ENCODE results near the gene SLC4A1AP.

The SLC4A1AP gene

GRCh38 chr2:27702302-27702701, 38.6 kb downstream of the SLC4A1AP start:
- no peak for DNase-seq (ENCODE audit: low read depth in 2 of 2)

- DNase-seq (ENCODE audit: low read depth in 2 of 2) = peak; percentile 92 to 93
Measured at GRCh38 chr2:27703638-27704341, 40.1 kb downstream of the SLC4A1AP start.

GRCh38 chr2:27704342-27704876, 40.7 kb downstream of the SLC4A1AP start:
- DNase-seq (ENCODE audit: low read depth in 2 of 2) = no peak

- peak; percentile 73 for DNase-seq (ENCODE audit: low read depth in 2 of 2)
Measured at GRCh38 chr2:27705851-27706622, 42.3 kb downstream of the SLC4A1AP start.

GRCh38 chr2:27707462-27708256, 44.0 kb downstream of the SLC4A1AP start:
- no peak for DNase-seq (ENCODE audit: low read depth in 2 of 2)

- no peak for DNase-seq (ENCODE audit: low read depth in 2 of 2)
Measured at GRCh38 chr2:27708257-27708654, 44.6 kb downstream of the SLC4A1AP start.

- DNase-seq (ENCODE audit: low read depth in 2 of 2) = no peak
Measured at GRCh38 chr2:27708666-27709065, 45.0 kb downstream of the SLC4A1AP start.

- DNase-seq (ENCODE audit: low read depth in 2 of 2) = no peak
Measured at GRCh38 chr2:27709326-27709725, 45.6 kb downstream of the SLC4A1AP start.

- no peak for DNase-seq (ENCODE audit: low read depth in 2 of 2)
Measured at GRCh38 chr2:27709960-27710575, 46.4 kb downstream of the SLC4A1AP start.

- no peak for DNase-seq (ENCODE audit: low read depth in 2 of 2)
Measured at GRCh38 chr2:27710640-27711430, 47.1 kb downstream of the SLC4A1AP start.

GRCh38 chr2:27711804-27712203, 48.1 kb downstream of the SLC4A1AP start:
- no peak for DNase-seq (ENCODE audit: low read depth in 2 of 2)

GRCh38 chr2:27712522-27712921, 48.8 kb downstream of the SLC4A1AP start:
- no peak for DNase-seq (ENCODE audit: low read depth in 2 of 2)

GRCh38 chr2:27713201-27713600, 49.5 kb downstream of the SLC4A1AP start:
- no peak for DNase-seq (ENCODE audit: low read depth in 2 of 2)

- DNase-seq (ENCODE audit: low read depth in 2 of 2) = no peak
Measured at GRCh38 chr2:27714053-27714452, 50.4 kb downstream of the SLC4A1AP start.

- no peak for DNase-seq (ENCODE audit: low read depth in 2 of 2)
Measured at GRCh38 chr2:27714851-27715291, 51.2 kb downstream of the SLC4A1AP start.

GRCh38 chr2:27715318-27716210, 51.9 kb downstream of the SLC4A1AP start:
- no peak for DNase-seq (ENCODE audit: low read depth in 2 of 2)

- no peak for DNase-seq (ENCODE audit: low read depth in 2 of 2)
Measured at GRCh38 chr2:27716301-27717069, 52.8 kb downstream of the SLC4A1AP start.

GRCh38 chr2:27717070-27717795, 53.5 kb downstream of the SLC4A1AP start:
- no peak for DNase-seq (ENCODE audit: low read depth in 2 of 2)

Measured in fibroblast of skin of left biceps (primary cell).